ENCODE measurements around the gene A2M.

Gene A2M

GRCh38 chr12:9071518-9071917, 44.2 kb downstream of the A2M start:
- DNase-seq = no peak

- no peak for DNase-seq
Measured at GRCh38 chr12:9070351-9070750, 45.4 kb downstream of the A2M start.

- no peak for DNase-seq
Measured at GRCh38 chr12:9068600-9068999, 47.1 kb downstream of the A2M start.

- no peak for DNase-seq
Measured at GRCh38 chr12:9068086-9068485, 47.6 kb downstream of the A2M start.

GRCh38 chr12:9066755-9067423, 48.8 kb downstream of the A2M start:
- no peak for DNase-seq

GRCh38 chr12:9066183-9066623, 49.5 kb downstream of the A2M start:
- no peak for DNase-seq

GRCh38 chr12:9065607-9065856, 50.2 kb downstream of the A2M start:
- no peak for DNase-seq

GRCh38 chr12:9064815-9065606, 50.7 kb downstream of the A2M start:
- no peak for DNase-seq

GRCh38 chr12:9064201-9064814, 51.4 kb downstream of the A2M start:
- DNase-seq = peak; percentile 35

GRCh38 chr12:9052610-9053009, 63.1 kb downstream of the A2M start:
- DNase-seq = no peak

GRCh38 chr12:9051158-9051550, 64.6 kb downstream of the A2M start:
- DNase-seq = no peak

GRCh38 chr12:9050521-9051157, 65.1 kb downstream of the A2M start:
- no peak for DNase-seq

GRCh38 chr12:9049520-9050133, 66.1 kb downstream of the A2M start:
- DNase-seq = no peak

- DNase-seq = no peak
Measured at GRCh38 chr12:9048930-9049329, 66.8 kb downstream of the A2M start.

- DNase-seq = no peak
Measured at GRCh38 chr12:9047105-9047504, 68.6 kb downstream of the A2M start.

- DNase-seq = no peak
Measured at GRCh38 chr12:9043766-9044165, 72.0 kb downstream of the A2M start.

GRCh38 chr12:9041321-9041720, 74.4 kb downstream of the A2M start:
- DNase-seq = no peak

GRCh38 chr12:9040484-9041186, 75.1 kb downstream of the A2M start:
- DNase-seq = no peak

- DNase-seq = no peak
Measured at GRCh38 chr12:9039397-9039977, 76.2 kb downstream of the A2M start.

- DNase-seq = peak; percentile 25
Measured at GRCh38 chr12:9037431-9037830, 78.3 kb downstream of the A2M start.

GRCh38 chr12:9036227-9036626, 79.5 kb downstream of the A2M start:
- no peak for DNase-seq

GRCh38 chr12:9034095-9034494, 81.6 kb downstream of the A2M start:
- DNase-seq = no peak

Measured in stimulated activated naive CD4-positive, alpha-beta T cell treated with Interleukin-2 at 50 U/mL for 16 hours (primary cell).